K562 (cell line): Measurements from ENCODE around the gene PUSL1. TPM values are rescaled to one million over a fixed set of nuclear protein-coding genes. Genes with fewer than 3 reads are reported as not detected.
A peak's percentile ranks its signal among the peaks of the same experiment; 100 is the strongest.

ENCODE experiments used
- ATAC-seq: fragments of 200-7000 bp; cut with Tn5 transposase; 3 replicates; pipeline ENCODE4 v1.9.1; 2020; ENCODE audit warnings: moderate library complexity
- BruUV-seq: library from RNA; stranded (reverse); fragments of 400-500 nt; replicated peaks from 2 replicates; lab custom pipeline; 2021; lab: Mats Ljungman, UMichigan
- CTCF ChIA-PET: fragments of 300-600 bp; formaldehyde crosslinking; extraction: SDS; loops from one replicate; lab custom pipeline; 2021; ENCODE audit warnings: low intra/inter-chr PET ratio; lab: Yijun Ruan, JAX
- POLR2A ChIA-PET: fragments of 300-600, 350-650 bp; sonication (Branson Sonifier 250); formaldehyde crosslinking; extraction: SDS; loops from one replicate; lab custom pipeline; 2021; ENCODE audit warnings: antibody characterized with exemption, inconsistent platforms; lab: Yijun Ruan, JAX
- DNase-seq, 4 experiments: peaks; one replicate each; pipeline versions ENCODE4 v3.0.0 to v3.0.0-alpha.2; 2011 to 2018; ENCODE audit warnings: low spot score in 3 of 4, mixed read lengths in 3 of 4; ENCODE audit errors: extremely low read depth in 1 of 4
- FAIRE-seq: peaks from 2 replicates; lab custom pipeline; 2011; peaks lifted over from hg19 to GRCh38; lab: Jason Lieb, UNC
- H2AFZ ChIP-seq: 2 replicates; pipeline ENCODE4 v1.6.0; 2011; ENCODE audit warnings: low read depth, low read length, control low read depth, inconsistent platforms
- H3K27ac ChIP-seq: fragments of 200-600 bp; 3 replicates; pipeline ENCODE4 v1.8.0; 2011; ENCODE audit warnings: low read depth, mild to moderate bottlenecking, control low read depth, inconsistent platforms, low read length, moderate library complexity, mixed read lengths; ENCODE audit errors: extremely low read depth
- H3K27me3 ChIP-seq, 2 experiments: fragments of 300-600 bp in 1 of 2; 2 replicates in 1 of 2; 3 replicates in 1 of 2; pipeline versions ENCODE4 v1.6.0 to v1.8.0; 2011; ENCODE audit warnings: inconsistent platforms in 2 of 2, low read length in 2 of 2, mild to moderate bottlenecking in 1 of 2, mixed read lengths in 1 of 2, moderate library complexity in 1 of 2; ENCODE audit not compliant: control insufficient read depth in 2 of 2, insufficient read depth in 2 of 2
- H3K36me3 ChIP-seq: fragments of 300-600 bp; 3 replicates; pipeline ENCODE4 v1.8.0; 2011; ENCODE audit warnings: mild to moderate bottlenecking, low read length, inconsistent platforms; ENCODE audit not compliant: control insufficient read depth, insufficient read depth
- H3K4me1 ChIP-seq, 2 experiments: fragments of 200-600 bp in 1 of 2; replicated peaks in 1 of 2; 2 replicates in 1 of 2; 3 replicates in 1 of 2; pipeline versions ENCODE4 v1.5.1 to v1.8.0; 2011; ENCODE audit warnings: inconsistent platforms in 2 of 2, low read length in 2 of 2, mild to moderate bottlenecking in 1 of 2, mixed read lengths in 1 of 2, moderate library complexity in 1 of 2; ENCODE audit not compliant: control insufficient read depth in 2 of 2, insufficient read depth in 2 of 2
- H3K4me2 ChIP-seq: 2 replicates; pipeline ENCODE4 v1.6.1; 2011; ENCODE audit warnings: low read length, control low read depth, inconsistent platforms, mixed read lengths; ENCODE audit not compliant: insufficient read depth
- H3K4me3 ChIP-seq: fragments of 200-600 bp; sonication (generic), shearing (Covaris generic); 2 replicates; pipeline ENCODE4 v1.5.1; 2016; ENCODE audit warnings: control low read depth, inconsistent platforms
- H3K79me2 ChIP-seq: fragments of 200-600 bp; 3 replicates; pipeline ENCODE4 v1.8.0; 2011; ENCODE audit warnings: low read length, inconsistent platforms; ENCODE audit not compliant: control insufficient read depth, insufficient read depth
- H3K9ac ChIP-seq, 2 experiments: 2 replicates each; pipeline versions ENCODE4 v1.6.0 to v1.6.1; 2011; ENCODE audit warnings: low read depth in 2 of 2, low read length in 2 of 2, control low read depth in 1 of 2, inconsistent platforms in 1 of 2, mild to moderate bottlenecking in 1 of 2, mixed read lengths in 1 of 2; ENCODE audit not compliant: insufficient read depth in 1 of 2
- H3K9me1 ChIP-seq: one replicate; pipeline ENCODE4 v1.6.0; 2011; ENCODE audit warnings: inconsistent platforms, mild to moderate bottlenecking, low read length, moderate library complexity; ENCODE audit not compliant: control insufficient read depth, insufficient read depth
- H3K9me3 ChIP-seq: replicated peaks from 2 replicates; pipeline ENCODE4 v1.5.1; 2011; ENCODE audit warnings: low read depth, low read length, inconsistent platforms; ENCODE audit not compliant: control insufficient read depth, insufficient read depth
- H4K20me1 ChIP-seq: replicated peaks from 2 replicates; pipeline ENCODE4 v1.6.1; 2011; ENCODE audit warnings: low read length, inconsistent platforms, mixed read lengths; ENCODE audit not compliant: control insufficient read depth, insufficient read depth
- CBX3 ChIP-seq, 2 experiments: IDR thresholded peaks; 1 replicate in 1 of 2; 2 replicates in 1 of 2; pipeline ENCODE4 v1.6.1; 2012; ENCODE audit warnings: inconsistent platforms in 2 of 2, low read length in 2 of 2, borderline replicate concordance in 1 of 2, control low read depth in 1 of 2
- CHD1 ChIP-seq: fragments of 200-600 bp; sonication (generic); IDR thresholded peaks from one replicate; pipeline ENCODE4 v1.6.1; 2012; ENCODE audit warnings: mild to moderate bottlenecking, moderate library complexity, low read length, inconsistent platforms
- DNMT1 ChIP-seq: fragments of 450-650 bp; IDR thresholded peaks from 2 replicates; pipeline ENCODE4 v1.6.1; 2016; ENCODE audit warnings: antibody characterized with exemption, mild to moderate bottlenecking
- POLR2G ChIP-seq: fragments of 200-400 bp; formaldehyde crosslinking; IDR thresholded peaks from 2 replicates; pipeline ENCODE4 v1.6.1; 2017; ENCODE audit warnings: low read depth, mild to moderate bottlenecking, antibody characterized with exemption, low read length, moderate library complexity
- SIN3A ChIP-seq, 2 experiments: fragments of 150-350 bp in 1 of 2; IDR thresholded peaks; 2 replicates each; pipeline ENCODE4 v1.6.1; 2011 to 2016; ENCODE audit warnings: borderline replicate concordance in 2 of 2, low read depth in 2 of 2, low read length in 2 of 2, mild to moderate bottlenecking in 2 of 2, moderate library complexity in 2 of 2; ENCODE audit not compliant: control insufficient read depth in 1 of 2
- SMAD2 ChIP-seq: fragments of 150-350 bp; IDR thresholded peaks from 2 replicates; pipeline ENCODE4 v1.6.1; 2014; ENCODE audit warnings: low read depth, mild to moderate bottlenecking, low read length
- SREBF1 ChIP-seq: fragments of 150-350 bp; IDR thresholded peaks from 2 replicates; pipeline ENCODE4 v1.6.1; 2014; ENCODE audit warnings: antibody characterized with exemption, low read depth, low read length, borderline replicate concordance
- SRSF9 ChIP-seq: fragments of 200-400 bp; formaldehyde crosslinking; IDR thresholded peaks from 2 replicates; pipeline ENCODE4 v1.6.1; 2017; ENCODE audit warnings: low read depth, low read length, borderline replicate concordance
- ZKSCAN1 ChIP-seq: fragments of 150-350 bp; IDR thresholded peaks from 2 replicates; pipeline ENCODE4 v1.6.1; 2016; ENCODE audit warnings: low read depth, low read length
- ZNF197 ChIP-seq: fragments of 200-800 bp; sonication (Bioruptor generic); IDR thresholded peaks from 2 replicates; pipeline ENCODE4 v1.6.1; 2016; ENCODE audit warnings: low read depth, missing genetic modification characterization, missing compliant biosample characterization
- WGBS: fragments of 100-300 bp; shearing (Covaris generic); methylation state at CpG from one replicate; pipeline ENCODE4 v1.1.6; 2016; ENCODE audit warnings: low coverage, mixed read lengths; ENCODE audit not compliant: insufficient coverage; ENCODE audit errors: missing lambda C conversion rate; 5-methylcytosine and 5-hydroxymethylcytosine counted together
- in situ Hi-C: fragments of 300-500 bp; cut with MboI; formaldehyde crosslinking; loops from 4 replicates; pipeline ENCODE4 v1.15.0; 2018; ENCODE audit warnings: inconsistent platforms, mixed read lengths
- intact Hi-C: fragments of 100-400 bp; cut with micrococcal nuclease; formaldehyde crosslinking; loops from 2 replicates; pipeline ENCODE4 v1.14.2; 2022
- polyA plus RNA-seq, 8 experiments: library from polyadenylated mRNA; depleted of rRNA in 4 of 8; stranded (reverse) in 5 of 8; unstranded in 3 of 8; fragments of >200 nt; fragmentation: Nextera tagmentation in 2 of 8; fragmentation: Illumina TruSeq in 1 of 8; extraction: Ambion mirVana in 2 of 8; extraction: Trizol in 1 of 8; gene quantifications; 2 replicates each; pipeline versions ENCODE4 v1.2.1 to v1.2.3, GENCODE V29; 2011 to 2014; ENCODE audit warnings: inconsistent platforms in 1 of 8, missing spikeins in 1 of 8
- total RNA-seq, 7 experiments: library from RNA; depleted of rRNA in 6 of 7; stranded (reverse); fragments of >200 nt in 6 of 7; fragmentation: Illumina TruSeq in 2 of 7; extraction: Trizol in 2 of 7; gene quantifications; 2 replicates each; pipeline versions ENCODE4 v1.2.1 to v1.2.3, GENCODE V29; 2011 to 2021; ENCODE audit warnings: low replicate concordance in 1 of 7
- TF ChIP-seq, protein P1 (sequence below): sonication (generic); formaldehyde crosslinking; IDR thresholded peaks from 2 replicates; pipeline ENCODE4 v1.8.1; 2022; ENCODE audit warnings: missing genetic modification reagents
- TF ChIP-seq, protein P2 (sequence below): sonication (generic); formaldehyde crosslinking; IDR thresholded peaks from 2 replicates; pipeline ENCODE4 v1.9.0; 2022; ENCODE audit warnings: mild to moderate bottlenecking, missing genetic modification reagents
- TF ChIP-seq, protein P3 (sequence below): fragments of 250-450 bp; sonication (Bioruptor Pico); IDR thresholded peaks from 2 replicates; pipeline ENCODE4 v1.5.0; 2021

The PUSL1 gene
- total and polyA plus RNA-seq, 9 of the 15 experiments (the other 6 are each of a cell fraction or from before 2014, with no cell fraction given), result 0.62 to 86.9 (median 13.6) TPM

DNA sequence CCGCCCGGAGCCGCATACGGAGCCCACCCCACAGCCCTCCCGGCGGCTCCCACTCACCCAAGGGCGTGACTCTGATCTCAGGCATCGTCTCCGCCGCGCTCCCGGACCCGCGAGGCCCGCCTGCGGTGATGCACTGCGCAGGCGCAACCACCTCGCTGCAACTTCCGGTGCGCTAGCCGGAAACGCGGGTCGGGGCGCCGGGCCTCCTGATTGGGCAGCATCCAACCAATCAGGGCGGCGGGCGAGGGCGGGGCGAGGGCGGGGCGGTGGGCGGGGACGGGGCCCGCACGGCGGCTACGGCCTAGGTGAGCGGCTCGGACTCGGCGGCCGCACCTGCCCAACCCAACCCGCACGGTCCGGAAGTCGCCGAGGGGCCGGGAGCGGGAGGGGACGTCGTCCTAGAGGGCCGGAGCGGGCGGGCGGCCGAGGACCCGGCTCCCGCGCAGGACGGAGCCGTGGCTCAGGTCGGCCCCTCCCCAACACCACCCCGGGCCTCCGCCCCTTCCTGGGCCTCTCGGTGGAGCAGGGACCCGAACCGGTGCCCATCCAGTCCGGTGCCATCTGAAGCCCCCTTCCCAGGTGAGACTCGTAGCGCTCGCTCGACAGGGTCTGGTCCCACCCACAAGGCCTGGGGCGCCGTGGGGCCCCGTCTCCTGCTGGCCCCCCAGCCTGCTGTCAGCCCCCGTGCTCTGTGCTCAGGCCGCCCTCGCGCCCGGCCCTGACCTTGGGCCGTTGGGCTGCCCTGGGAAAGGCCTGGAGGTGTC is 16.3 kb downstream of the PUSL1 start, which contains the start of the genes CPTP and INTS11 (continued):
- TF ChIP-seq SREBF1 (no peak), CHD1 (peak; percentile 66), SMAD2 (no peak), SRSF9 (no peak), ZKSCAN1 (peak; percentile 3; the same call in 1 of the 2 replicates), ZNF197 (CRISPR knock-in tag) (no peak)

DNA sequence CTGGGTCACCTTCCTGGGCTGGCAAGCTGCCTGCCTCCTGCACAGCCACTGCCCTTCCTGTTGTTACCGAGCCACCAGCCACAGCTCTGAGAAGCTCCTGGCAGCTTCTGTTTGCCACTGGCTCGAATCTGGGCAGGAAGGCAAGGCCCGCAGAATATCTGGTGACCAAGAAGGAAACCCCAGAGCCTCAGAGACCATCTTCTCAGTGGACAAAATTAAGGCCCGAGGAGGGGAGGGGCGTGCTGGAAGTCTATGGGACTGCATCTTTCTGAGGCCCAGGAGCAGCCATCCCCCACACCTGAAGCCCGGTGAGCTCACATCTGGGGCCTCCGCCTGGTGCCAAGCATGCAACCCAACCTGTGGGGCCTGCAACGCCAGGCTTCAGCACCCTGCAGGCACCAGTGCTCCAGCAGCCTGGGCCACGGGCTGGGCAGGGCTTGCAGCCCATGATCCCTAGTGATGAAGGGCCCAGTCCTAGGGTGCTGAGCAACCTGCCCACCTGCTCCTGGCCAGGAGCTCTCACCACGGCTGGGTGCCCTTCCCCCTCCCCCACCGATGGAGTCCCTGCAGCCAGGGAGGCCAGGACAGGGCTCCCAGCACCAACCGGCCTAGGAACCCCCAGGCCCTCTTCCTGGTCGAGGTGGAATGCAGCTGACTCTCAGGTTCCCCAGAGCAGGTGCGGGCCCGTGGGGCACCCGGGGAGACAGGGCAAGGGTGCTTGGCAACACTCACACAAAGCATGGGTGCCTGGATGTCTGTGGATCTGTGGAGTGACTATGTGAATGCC is 17.1 kb downstream of the PUSL1 start:
- no peak overlapping the region for H2AFZ ChIP-seq
- H3K9me3 ChIP-seq, result peaks cover 6% of the 10 kb centered on the region
- H3K27ac ChIP-seq, result peak overlapping the region; percentile 69
- peaks cover 16 to 90% of the 10 kb centered on the region in 2 experiments for H3K4me1 ChIP-seq
- peaks cover 6% of the 10 kb centered on the region; the same call in 1 of the 2 replicates for H4K20me1 ChIP-seq
- no peak for ATAC-seq
- intact Hi-C loops, result loop anchor here (2.0 kb wide), 1 partner anchor 17 kb away; the partner anchor contains the start of gene PUSL1
- POLR2A ChIA-PET, result interaction anchor here (0.6 to 1.9 kb wide), 4 partner anchors 9 to 243 kb away, joined by 3 to 6 read pairs (median 5); no protein-coding TSS in a partner anchor
- H3K9me1 ChIP-seq, result peaks cover under 1% of the 10 kb centered on the region
- no TSS peak for BruUV-seq
- peak overlapping the region; percentile 93 to 99 for H3K9ac ChIP-seq
- H3K4me2 ChIP-seq, result peak overlapping the region; percentile 85
- peaks cover 40% of the 10 kb centered on the region; the same call in 1 of the 3 replicates for H3K36me3 ChIP-seq
- no peak for DNase-seq
- peaks cover 55% of the 10 kb centered on the region for H3K79me2 ChIP-seq
- CTCF ChIA-PET, result no interaction called here
- H3K4me3 ChIP-seq, result peak overlapping the region; percentile 99
- in situ Hi-C loops, result no loop called here
- WGBS, result 27% methylated on average over 14 of the region's 16 CpGs
- no peaks in the 10 kb centered on the region for H3K27me3 ChIP-seq
- peak; percentile 19 for FAIRE-seq
- TF ChIP-seq, protein P1, sequence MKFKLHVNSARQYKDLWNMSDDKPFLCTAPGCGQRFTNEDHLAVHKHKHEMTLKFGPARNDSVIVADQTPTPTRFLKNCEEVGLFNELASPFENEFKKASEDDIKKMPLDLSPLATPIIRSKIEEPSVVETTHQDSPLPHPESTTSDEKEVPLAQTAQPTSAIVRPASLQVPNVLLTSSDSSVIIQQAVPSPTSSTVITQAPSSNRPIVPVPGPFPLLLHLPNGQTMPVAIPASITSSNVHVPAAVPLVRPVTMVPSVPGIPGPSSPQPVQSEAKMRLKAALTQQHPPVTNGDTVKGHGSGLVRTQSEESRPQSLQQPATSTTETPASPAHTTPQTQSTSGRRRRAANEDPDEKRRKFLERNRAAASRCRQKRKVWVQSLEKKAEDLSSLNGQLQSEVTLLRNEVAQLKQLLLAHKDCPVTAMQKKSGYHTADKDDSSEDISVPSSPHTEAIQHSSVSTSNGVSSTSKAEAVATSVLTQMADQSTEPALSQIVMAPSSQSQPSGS, result 0 out of 2 replicates have a peak, but pooled peaks have one; percentile 18
- TF ChIP-seq CHD1, result peak; percentile 1
- TF ChIP-seq POLR2G, result peak; percentile 47; the same call in 1 of the 2 replicates
- TF ChIP-seq, protein P2, sequence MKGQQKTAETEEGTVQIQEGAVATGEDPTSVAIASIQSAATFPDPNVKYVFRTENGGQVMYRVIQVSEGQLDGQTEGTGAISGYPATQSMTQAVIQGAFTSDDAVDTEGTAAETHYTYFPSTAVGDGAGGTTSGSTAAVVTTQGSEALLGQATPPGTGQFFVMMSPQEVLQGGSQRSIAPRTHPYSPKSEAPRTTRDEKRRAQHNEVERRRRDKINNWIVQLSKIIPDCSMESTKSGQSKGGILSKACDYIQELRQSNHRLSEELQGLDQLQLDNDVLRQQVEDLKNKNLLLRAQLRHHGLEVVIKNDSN, result peak; percentile 3; the same call in 1 of the 2 replicates
- 0 out of 4 replicates have a peak, but pooled peaks of 1 of the 2 experiments have one; percentile 51 for TF ChIP-seq SIN3A (IDR thresholded peaks at IDR 0.05; ENCODE audit: borderline replicate concordance in 2 of 2, control insufficient read depth in 1 of 2, low read depth in 2 of 2, low read length in 2 of 2)
- TF ChIP-seq DNMT1, result no peak
- TF ChIP-seq, protein P3, sequence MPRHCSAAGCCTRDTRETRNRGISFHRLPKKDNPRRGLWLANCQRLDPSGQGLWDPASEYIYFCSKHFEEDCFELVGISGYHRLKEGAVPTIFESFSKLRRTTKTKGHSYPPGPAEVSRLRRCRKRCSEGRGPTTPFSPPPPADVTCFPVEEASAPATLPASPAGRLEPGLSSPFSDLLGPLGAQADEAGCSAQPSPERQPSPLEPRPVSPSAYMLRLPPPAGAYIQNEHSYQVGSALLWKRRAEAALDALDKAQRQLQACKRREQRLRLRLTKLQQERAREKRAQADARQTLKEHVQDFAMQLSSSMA (CRISPR knock-in tag), result 0 out of 2 replicates have a peak, but pooled peaks have one; percentile 14
- TF ChIP-seq CBX3 (IDR thresholded peaks at IDR 0.05; ENCODE audit: borderline replicate concordance in 1 of 2, low read length in 2 of 2), result no peak
